WTC11 (cell line): ENCODE data around the gene RANBP17. TPM values are rescaled to one million over a fixed set of nuclear protein-coding genes. Genes with fewer than 3 reads are reported as not detected.
"Not testable (repeated sequence)": the region's sequence is repeated elsewhere in the genome, so short reads cannot be mapped to it uniquely, and the experiment has no call there.

Experiments
- ATAC-seq: fragments of 200-7000 bp; cut with Tn5 transposase; 2 replicates; pipeline ENCODE4 v1.10.0; 2021; ENCODE audit warnings: mild to moderate bottlenecking, moderate library complexity
- CTCF ChIA-PET: fragments of 300-600 bp; sonication (Branson Sonifier 250); formaldehyde crosslinking; loops from one replicate; lab custom pipeline; 2021; ENCODE audit warnings: antibody characterized with exemption; lab: Charles Lee
- POLR2A ChIA-PET: fragments of 350-600 bp; sonication (Branson Sonifier 250); formaldehyde crosslinking; loops from one replicate; lab custom pipeline; 2021; ENCODE audit warnings: antibody characterized with exemption; lab: Charles Lee
- DNase-seq: peaks from one replicate; pipeline ENCODE4 v3.0.0; 2021; ENCODE audit warnings: low spot score
- H3K27ac Mint-ChIP-seq: 2 replicates; pipeline ENCODE4 v1.8.0; 2021; ENCODE audit warnings: mixed read lengths
- H3K27me3 Mint-ChIP-seq: 2 replicates; pipeline ENCODE4 v1.8.0; 2021; ENCODE audit warnings: low read depth, mild to moderate bottlenecking, moderate library complexity, mixed read lengths
- H3K36me3 Mint-ChIP-seq: 2 replicates; pipeline ENCODE4 v1.8.0; 2021; ENCODE audit warnings: mixed read lengths
- H3K4me1 Mint-ChIP-seq: 2 replicates; pipeline ENCODE4 v1.8.0; 2022; ENCODE audit warnings: mixed read lengths
- H3K4me3 Mint-ChIP-seq: 2 replicates; pipeline ENCODE4 v1.8.0; 2021; ENCODE audit warnings: mild to moderate bottlenecking, moderate library complexity, mixed read lengths
- H3K9me3 Mint-ChIP-seq: 2 replicates; pipeline ENCODE4 v1.8.0; 2021; ENCODE audit warnings: mixed read lengths
- ATF1 ChIP-seq: sonication (generic); formaldehyde crosslinking; IDR thresholded peaks from 2 replicates; pipeline ENCODE4 v1.8.1; 2023; ENCODE audit warnings: mild to moderate bottlenecking, moderate library complexity, missing genetic modification reagents
- CREB1 ChIP-seq: sonication (generic); formaldehyde crosslinking; IDR thresholded peaks from 2 replicates; pipeline ENCODE4 v1.8.0; 2023; ENCODE audit warnings: mild to moderate bottlenecking, missing genetic modification reagents
- CTCF ChIP-seq: fragments of 200-600 bp; IDR thresholded peaks from 2 replicates; pipeline ENCODE4 v1.8.0; 2022; ENCODE audit warnings: antibody characterized with exemption
- GABPB1 ChIP-seq: sonication (generic); formaldehyde crosslinking; IDR thresholded peaks from 2 replicates; pipeline ENCODE4 v1.8.1; 2023; ENCODE audit warnings: mild to moderate bottlenecking, missing genetic modification reagents
- GRHL2 ChIP-seq: fragments of 250-450 bp; sonication (Bioruptor Pico); IDR thresholded peaks from 2 replicates; pipeline ENCODE4 v1.8.0; 2022; ENCODE audit warnings: mild to moderate bottlenecking, moderate library complexity; ENCODE audit not compliant: insufficient replicate concordance, severe bottlenecking
- GTF2I ChIP-seq: fragments of 250-450 bp; sonication (Bioruptor Pico); conservative IDR thresholded peaks from 2 replicates; pipeline ENCODE4 v1.4.0; 2021; ENCODE audit warnings: mild to moderate bottlenecking
- NR1H2 ChIP-seq: sonication (generic); formaldehyde crosslinking; IDR thresholded peaks from 2 replicates; pipeline ENCODE4 v1.9.0; 2021; ENCODE audit warnings: mild to moderate bottlenecking, moderate library complexity, missing genetic modification reagents
- SOX15 ChIP-seq: fragments of 250-450 bp; sonication (Bioruptor Pico); IDR thresholded peaks from 2 replicates; pipeline ENCODE4 v1.9.0; 2021; ENCODE audit warnings: mild to moderate bottlenecking
- STAT6 ChIP-seq: sonication (generic); formaldehyde crosslinking; conservative IDR thresholded peaks from 2 replicates; pipeline ENCODE4 v1.8.1; 2023; ENCODE audit warnings: mild to moderate bottlenecking, low read depth, missing genetic modification reagents, moderate library complexity
- USF1 ChIP-seq: sonication (generic); formaldehyde crosslinking; IDR thresholded peaks from 2 replicates; pipeline ENCODE4 v1.8.0; 2022; ENCODE audit warnings: mild to moderate bottlenecking, missing genetic modification reagents
- ZMAT4 ChIP-seq: fragments of 250-450 bp; sonication (Bioruptor Pico); IDR thresholded peaks from 2 replicates; pipeline ENCODE4 v1.9.0; 2021; ENCODE audit warnings: mild to moderate bottlenecking
- ZNF219 ChIP-seq: sonication (generic); formaldehyde crosslinking; IDR thresholded peaks from 2 replicates; pipeline ENCODE4 v1.8.0; 2023; ENCODE audit warnings: missing genetic modification reagents, mild to moderate bottlenecking, borderline replicate concordance
- ZNF263 ChIP-seq: sonication (generic); formaldehyde crosslinking; IDR thresholded peaks from 2 replicates; pipeline ENCODE4 v1.8.1; 2022; ENCODE audit warnings: low read depth, mild to moderate bottlenecking, moderate library complexity, missing genetic modification reagents
- ZNF317 ChIP-seq: sonication (generic); formaldehyde crosslinking; IDR thresholded peaks from 2 replicates; pipeline ENCODE4 v1.8.1; 2023; ENCODE audit warnings: low read depth, mild to moderate bottlenecking, moderate library complexity, missing genetic modification reagents, borderline replicate concordance
- ZNF416 ChIP-seq: fragments of 250-450 bp; sonication (Bioruptor Pico); IDR thresholded peaks from 2 replicates; pipeline ENCODE4 v1.9.0; 2021; ENCODE audit warnings: mild to moderate bottlenecking, inconsistent platforms
- ZNF671 ChIP-seq: fragments of 250-450 bp; sonication (Bioruptor Pico); IDR thresholded peaks from 2 replicates; pipeline ENCODE4 v1.8.0; 2021; ENCODE audit warnings: mild to moderate bottlenecking
- total RNA-seq: library from RNA; stranded (reverse); gene quantifications from 3 replicates; pipeline ENCODE4 v1.2.3, GENCODE V29; 2021
- TF ChIP-seq, protein P1 (sequence below): sonication (generic); formaldehyde crosslinking; IDR thresholded peaks from 2 replicates; pipeline ENCODE4 v1.8.1; 2022; ENCODE audit warnings: missing genetic modification reagents, borderline replicate concordance
- TF ChIP-seq, protein P2 (sequence below): sonication (generic); formaldehyde crosslinking; IDR thresholded peaks from 2 replicates; pipeline ENCODE4 v1.8.0; 2022; ENCODE audit warnings: mild to moderate bottlenecking, missing genetic modification reagents
- TF ChIP-seq, protein P3 (sequence below): sonication (generic); formaldehyde crosslinking; IDR thresholded peaks from 2 replicates; pipeline ENCODE4 v1.8.0; 2022; ENCODE audit warnings: mild to moderate bottlenecking, missing genetic modification reagents
- TF ChIP-seq, protein P4 (sequence below): sonication (generic); formaldehyde crosslinking; IDR thresholded peaks from 2 replicates; pipeline ENCODE4 v1.8.0; 2022; ENCODE audit warnings: mild to moderate bottlenecking, missing genetic modification reagents

RANBP17 gene
- total RNA-seq, 1 experiment from 2014 or later: 23.1 TPM

DNA sequence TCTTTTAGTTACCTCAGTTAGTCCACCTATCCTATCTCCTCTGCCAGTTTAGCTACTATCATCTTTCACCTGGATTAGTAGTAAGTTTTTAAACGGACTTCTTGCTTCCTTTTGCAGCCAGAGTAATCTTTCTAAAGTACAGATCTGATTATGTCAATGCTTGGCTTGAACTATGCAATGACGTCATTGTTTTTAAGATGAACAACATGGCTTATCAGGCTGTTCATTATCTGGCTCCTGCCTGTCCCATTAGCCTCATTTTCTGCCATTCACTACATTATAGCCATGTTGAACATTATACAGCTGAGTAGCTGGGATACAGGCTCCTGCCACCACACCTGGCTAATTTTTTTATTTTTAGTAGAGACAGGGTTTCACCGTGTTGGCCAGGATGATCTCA, 98.7 kb downstream of the RANBP17 start (continued):
- no peak for TF ChIP-seq CTCF
- TF ChIP-seq, protein P1, sequence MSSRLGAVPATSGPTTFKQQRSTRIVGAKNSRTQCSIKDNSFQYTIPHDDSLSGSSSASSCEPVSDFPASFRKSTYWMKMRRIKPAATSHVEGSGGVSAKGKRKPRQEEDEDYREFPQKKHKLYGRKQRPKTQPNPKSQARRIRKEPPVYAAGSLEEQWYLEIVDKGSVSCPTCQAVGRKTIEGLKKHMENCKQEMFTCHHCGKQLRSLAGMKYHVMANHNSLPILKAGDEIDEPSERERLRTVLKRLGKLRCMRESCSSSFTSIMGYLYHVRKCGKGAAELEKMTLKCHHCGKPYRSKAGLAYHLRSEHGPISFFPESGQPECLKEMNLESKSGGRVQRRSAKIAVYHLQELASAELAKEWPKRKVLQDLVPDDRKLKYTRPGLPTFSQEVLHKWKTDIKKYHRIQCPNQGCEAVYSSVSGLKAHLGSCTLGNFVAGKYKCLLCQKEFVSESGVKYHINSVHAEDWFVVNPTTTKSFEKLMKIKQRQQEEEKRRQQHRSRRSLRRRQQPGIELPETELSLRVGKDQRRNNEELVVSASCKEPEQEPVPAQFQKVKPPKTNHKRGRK (CRISPR knock-in tag): no peak
- TF ChIP-seq, protein P2, sequence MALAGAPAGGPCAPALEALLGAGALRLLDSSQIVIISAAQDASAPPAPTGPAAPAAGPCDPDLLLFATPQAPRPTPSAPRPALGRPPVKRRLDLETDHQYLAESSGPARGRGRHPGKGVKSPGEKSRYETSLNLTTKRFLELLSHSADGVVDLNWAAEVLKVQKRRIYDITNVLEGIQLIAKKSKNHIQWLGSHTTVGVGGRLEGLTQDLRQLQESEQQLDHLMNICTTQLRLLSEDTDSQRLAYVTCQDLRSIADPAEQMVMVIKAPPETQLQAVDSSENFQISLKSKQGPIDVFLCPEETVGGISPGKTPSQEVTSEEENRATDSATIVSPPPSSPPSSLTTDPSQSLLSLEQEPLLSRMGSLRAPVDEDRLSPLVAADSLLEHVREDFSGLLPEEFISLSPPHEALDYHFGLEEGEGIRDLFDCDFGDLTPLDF (CRISPR knock-in tag): no peak
- no peak for TF ChIP-seq STAT6
- no peak for TF ChIP-seq ZNF416 (CRISPR knock-in tag)

- H3K36me3 Mint-ChIP-seq: peaks cover 16% of the 10 kb centered on the region
- no peaks in the 10 kb centered on the region for H3K27me3 Mint-ChIP-seq
- no peak for ATAC-seq
- POLR2A ChIA-PET: no interaction called here
- DNase-seq: peak; percentile 35
- TF ChIP-seq, protein P3, sequence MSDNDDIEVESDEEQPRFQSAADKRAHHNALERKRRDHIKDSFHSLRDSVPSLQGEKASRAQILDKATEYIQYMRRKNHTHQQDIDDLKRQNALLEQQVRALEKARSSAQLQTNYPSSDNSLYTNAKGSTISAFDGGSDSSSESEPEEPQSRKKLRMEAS (CRISPR knock-in tag): no peak
- TF ChIP-seq ZNF263 (CRISPR knock-in tag): no peak
- TF ChIP-seq, protein P4, sequence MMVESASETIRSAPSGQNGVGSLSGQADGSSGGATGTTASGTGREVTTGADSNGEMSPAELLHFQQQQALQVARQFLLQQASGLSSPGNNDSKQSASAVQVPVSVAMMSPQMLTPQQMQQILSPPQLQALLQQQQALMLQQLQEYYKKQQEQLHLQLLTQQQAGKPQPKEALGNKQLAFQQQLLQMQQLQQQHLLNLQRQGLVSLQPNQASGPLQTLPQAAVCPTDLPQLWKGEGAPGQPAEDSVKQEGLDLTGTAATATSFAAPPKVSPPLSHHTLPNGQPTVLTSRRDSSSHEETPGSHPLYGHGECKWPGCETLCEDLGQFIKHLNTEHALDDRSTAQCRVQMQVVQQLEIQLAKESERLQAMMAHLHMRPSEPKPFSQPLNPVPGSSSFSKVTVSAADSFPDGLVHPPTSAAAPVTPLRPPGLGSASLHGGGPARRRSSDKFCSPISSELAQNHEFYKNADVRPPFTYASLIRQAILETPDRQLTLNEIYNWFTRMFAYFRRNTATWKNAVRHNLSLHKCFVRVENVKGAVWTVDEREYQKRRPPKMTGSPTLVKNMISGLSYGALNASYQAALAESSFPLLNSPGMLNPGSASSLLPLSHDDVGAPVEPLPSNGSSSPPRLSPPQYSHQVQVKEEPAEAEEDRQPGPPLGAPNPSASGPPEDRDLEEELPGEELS (CRISPR knock-in tag): no peak
- TF ChIP-seq ATF1 (CRISPR knock-in tag): no peak
- no peak for TF ChIP-seq USF1 (CRISPR knock-in tag)
- no peak for TF ChIP-seq GTF2I (CRISPR knock-in tag)
- no peak for TF ChIP-seq GABPB1 (CRISPR knock-in tag)
- H3K27ac Mint-ChIP-seq: no peak overlapping the region
- peaks cover 12% of the 10 kb centered on the region; the same call in 1 of the 2 replicates for H3K9me3 Mint-ChIP-seq
- CTCF ChIA-PET: no interaction called here
- H3K4me1 Mint-ChIP-seq: 0 out of 2 replicates have a peak, but pooled peaks cover 3% of the 10 kb centered on the region
- no peak overlapping the region for H3K4me3 Mint-ChIP-seq
Observed at GRCh38 chr5:170963521-170963920, 101.7 kb downstream of the RANBP17 start.

DNA sequence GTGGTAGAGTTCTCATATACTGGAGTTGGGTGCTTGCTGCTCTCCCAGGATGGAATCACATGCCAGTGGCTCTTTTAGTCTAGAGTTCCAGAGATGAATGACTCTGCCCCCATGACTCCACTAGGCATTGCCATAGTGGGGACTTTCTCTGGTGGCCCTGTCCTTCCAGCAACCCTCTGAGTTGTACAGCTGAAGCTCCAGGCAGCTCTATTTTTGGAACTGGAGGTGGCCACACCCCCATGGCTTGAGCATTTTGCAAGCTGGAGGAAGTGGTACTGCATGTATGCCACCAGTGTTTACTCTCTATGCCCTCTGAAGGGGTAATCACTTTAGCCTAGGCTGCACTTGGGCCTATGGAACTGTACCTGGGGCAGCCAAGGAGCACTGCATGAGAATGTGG, 112.6 kb downstream of the RANBP17 start:
- Mint-ChIP-seq H3K36me3 (peaks cover 28% of the 10 kb centered on the region), H3K27me3 (no peaks in the 10 kb centered on the region), H3K4me1 (no peaks in the 10 kb centered on the region), H3K9me3 (peaks cover 34% of the 10 kb centered on the region), H3K4me3 (no peak overlapping the region), H3K27ac (no peak overlapping the region)
- POLR2A ChIA-PET: no interaction called here
- no peak for DNase-seq
- no peak for TF ChIP-seq ZMAT4 (CRISPR knock-in tag)
- TF ChIP-seq ZNF317 (CRISPR knock-in tag): no peak
- TF ChIP-seq SOX15 (CRISPR knock-in tag): no peak
- TF ChIP-seq GTF2I (CRISPR knock-in tag): no peak
- TF ChIP-seq NR1H2 (CRISPR knock-in tag): no peak
- TF ChIP-seq ZNF219 (CRISPR knock-in tag): no peak
- TF ChIP-seq ZNF671 (CRISPR knock-in tag): no peak
- no peak for TF ChIP-seq CREB1
- no peak for TF ChIP-seq GRHL2 (CRISPR knock-in tag)
- no peak for TF ChIP-seq GABPB1 (CRISPR knock-in tag)
- ATAC-seq: no peak
- CTCF ChIA-PET: no interaction called here

DNA sequence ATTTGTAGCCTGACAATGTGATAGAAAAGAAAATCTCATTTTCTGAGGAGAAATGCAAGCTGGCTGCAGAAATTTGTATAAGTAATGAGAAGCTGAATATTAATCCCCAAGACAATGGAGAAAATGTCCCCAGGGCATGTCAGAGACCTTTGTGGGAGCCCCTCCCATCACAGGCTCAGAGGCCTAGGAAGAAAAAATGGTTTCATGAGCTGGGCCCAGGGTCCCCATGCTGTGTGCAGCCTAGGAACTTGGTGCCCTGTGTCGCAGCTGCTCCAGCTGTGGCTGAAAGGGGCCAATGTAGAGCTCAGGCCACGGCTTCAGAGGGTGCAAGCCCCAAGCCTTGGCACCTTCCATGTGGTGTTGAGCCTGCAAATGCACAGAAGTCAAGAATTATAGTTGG, 118.4 kb downstream of the RANBP17 start:
- H3K4me1 Mint-ChIP-seq, ATAC-seq, DNase-seq, H3K27ac Mint-ChIP-seq, H3K27me3 Mint-ChIP-seq, CTCF ChIA-PET, POLR2A ChIA-PET, H3K4me3 Mint-ChIP-seq: not testable (repeated sequence)
- Mint-ChIP-seq H3K36me3 (peaks cover 52% of the 10 kb centered on the region), H3K9me3 (peaks cover 61% of the 10 kb centered on the region)
